Fibroblast of gingiva (primary cell): Measurements from ENCODE around the gene OR7D2.

Experiments
- DNase-seq: peaks from one replicate; pipeline ENCODE4 v3.0.0-alpha.2; 2011; ENCODE audit warnings: low read depth

The OR7D2 gene

DNA sequence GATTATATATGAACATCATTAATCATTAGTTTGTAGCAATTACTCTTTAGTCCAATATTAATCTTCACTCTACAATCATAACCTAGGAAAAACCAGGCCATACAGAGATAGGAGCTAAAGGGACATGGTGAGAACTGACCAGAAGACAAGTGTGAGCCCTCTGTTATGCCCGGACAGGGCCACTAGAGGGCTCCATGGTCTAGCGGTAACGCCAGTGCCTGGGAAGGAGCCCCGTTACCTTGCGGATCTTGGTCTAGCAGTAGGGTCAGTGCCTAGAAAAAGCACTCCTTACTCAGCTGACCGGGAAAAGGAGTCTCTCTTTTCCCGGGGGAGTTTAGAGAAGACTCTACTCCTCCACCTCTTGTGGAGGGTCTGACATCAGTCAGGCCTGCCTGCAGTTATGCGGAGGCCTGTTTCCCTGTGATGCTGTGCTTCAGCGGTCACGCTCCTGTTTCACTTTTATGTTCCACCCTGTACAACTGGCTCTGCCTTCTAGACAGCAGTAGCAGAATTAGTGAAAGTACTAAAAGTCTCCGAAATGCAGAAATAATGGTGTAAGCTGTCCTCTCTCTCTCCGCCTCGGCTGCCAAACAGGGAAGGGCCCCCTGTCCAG, 26.8 kb downstream of the OR7D2 start:
- peak; percentile 37 for DNase-seq

DNA sequence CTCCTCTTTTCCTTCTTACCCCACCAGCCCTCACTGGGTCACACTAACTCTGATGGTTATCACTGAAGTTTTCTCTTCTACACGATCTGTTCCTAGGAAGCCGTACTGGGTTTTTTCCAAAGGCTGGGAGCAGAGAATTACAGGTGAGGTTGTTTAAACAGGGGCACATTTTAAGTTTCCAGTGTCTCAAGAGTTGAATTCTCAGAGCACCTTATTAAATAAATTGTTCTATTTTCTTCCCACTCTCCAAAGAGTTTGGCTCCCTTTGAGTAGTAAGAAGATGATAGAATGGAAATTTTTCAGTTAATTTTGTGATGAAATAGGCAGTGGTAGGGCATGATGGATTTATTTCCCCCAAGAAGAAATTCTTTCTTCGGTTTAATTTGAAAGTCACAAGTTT, 40.7 kb downstream of the OR7D2 start, which contains the start of gene OR7D4:
Gene OR7D4, minus strand, starts transcription at position 101 of the 400 bp plus-strand sequence. CDS start 4,752 bp downstream, outside the sequence.
- no peak for DNase-seq
